Upper lobe of left lung (tissue), 6 donors: ENCODE results near the gene PPP1R37. TPM values are rescaled to one million over a fixed set of nuclear protein-coding genes. Genes with fewer than 3 reads are reported as not detected.
A peak's percentile ranks its signal among the peaks of the same experiment; 100 is the strongest.

ENCODE experiments used
- ATAC-seq, 2 donors: fragments of 200-7000 bp; cut with Tn5 transposase; one replicate each; pipeline ENCODE4 v1.9.1; 2022; ENCODE audit warnings: mild to moderate bottlenecking in 2 of 2, moderate library complexity in 2 of 2; ENCODE audit not compliant: low FRiP score in 2 of 2
- DNase-seq, 2 donors: peaks; one replicate each; pipeline ENCODE4 v3.0.0-alpha.2; 2019 to 2020
- H3K27ac ChIP-seq, 4 donors: fragments of 200-600 bp; sonication (generic); one replicate each; pipeline ENCODE4 v1.5.1; 2016 to 2019
- H3K27me3 ChIP-seq, 4 donors: fragments of 200-600 bp; sonication (generic); one replicate each; pipeline ENCODE4 v1.5.1; 2017 to 2019
- H3K36me3 ChIP-seq, 4 donors: fragments of 200-600 bp; sonication (generic); one replicate each; pipeline ENCODE4 v1.5.1; 2016 to 2019
- H3K4me1 ChIP-seq, 4 donors: fragments of 200-600 bp; sonication (generic); one replicate each; pipeline ENCODE4 v1.5.1; 2018 to 2019
- H3K4me3 ChIP-seq, 4 donors: fragments of 200-600 bp; sonication (generic); one replicate each; pipeline ENCODE4 v1.5.1; 2017 to 2019; ENCODE audit warnings: mild to moderate bottlenecking in 2 of 4, moderate library complexity in 1 of 4
- H3K9me3 ChIP-seq, 4 donors: fragments of 200-600 bp; sonication (generic); one replicate each; pipeline ENCODE4 v1.5.1; 2018 to 2019
- EP300 ChIP-seq, 4 donors: sonication (generic); formaldehyde crosslinking; IDR thresholded peaks; one replicate each; pipeline ENCODE4 v1.5.1; 2017; ENCODE audit warnings: antibody characterized with exemption in 4 of 4, control low read depth in 2 of 4
- POLR2A ChIP-seq, 4 donors: fragments of 450-650 bp; IDR thresholded peaks; one replicate each; pipeline ENCODE4 v1.5.1; 2016 to 2017; ENCODE audit warnings: antibody characterized with exemption in 4 of 4, mild to moderate bottlenecking in 2 of 4
- POLR2AphosphoS5 ChIP-seq, 2 donors: sonication (generic); formaldehyde crosslinking; IDR thresholded peaks; one replicate each; pipeline ENCODE4 v1.5.1; 2017; ENCODE audit warnings: antibody characterized with exemption in 2 of 2
- WGBS, 2 donors: methylation state at CpG; one replicate each; pipeline ENCODE4 v1.1.5; 2017 to 2018; 5-methylcytosine and 5-hydroxymethylcytosine counted together
- total RNA-seq, 6 donors: library from RNA; depleted of rRNA in 4 of 6; stranded (reverse); fragments of >200 nt in 4 of 6; gene quantifications; one replicate each; pipeline versions ENCODE4 v1.1.0 to v1.2.1, GENCODE V29; 2016 to 2021
- TF ChIP-seq, protein P1 (sequence below), 6 experiments: fragments of 450-650 bp in 4 of 6; fragments of 200-600 bp in 2 of 6; sonication (generic) in 2 of 6; IDR thresholded peaks; one replicate each; pipeline ENCODE4 v1.5.1; 2016 to 2019; ENCODE audit warnings: antibody characterized with exemption in 6 of 6
- donor health status: DM: no; HTN: no; CAD: no; lungs with moderate emphysema.
- donor health status: DM: no; HTN: yes; CAD: no; lungs with severe emphysema.

Gene PPP1R37
- total RNA-seq, 6 donors from 2014 or later = 30.0 to 64.6 (median 37.3) TPM

DNA sequence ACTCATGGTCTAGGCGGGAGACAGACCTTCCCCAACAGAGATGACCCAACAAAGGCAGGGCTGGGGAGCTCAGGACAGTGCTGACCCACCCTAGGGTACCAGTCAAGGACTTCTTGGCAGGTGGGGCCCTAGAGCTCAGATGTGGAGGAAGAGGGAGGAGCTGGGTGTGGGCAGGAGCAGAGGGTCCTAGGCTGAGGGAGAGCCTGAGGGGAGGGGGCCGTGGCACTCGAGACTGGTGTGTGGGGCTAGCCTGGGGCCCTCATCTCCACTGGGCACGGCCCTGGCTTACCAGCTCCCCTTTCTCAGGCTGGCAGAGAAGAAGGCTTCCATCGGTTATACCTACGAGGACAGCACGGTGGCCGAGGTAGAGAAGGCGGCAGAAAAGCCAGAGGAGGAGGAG is 35.5 kb upstream of the PPP1R37 start:
- Histone ChIP-seq H3K4me3 (no peak overlapping the region), H3K27ac (no peak overlapping the region), H3K9me3 (no peaks in the 10 kb centered on the region), H3K4me1 (no peaks in the 10 kb centered on the region), H3K27me3 (no peaks in the 10 kb centered on the region), H3K36me3 (peaks cover 56 to 100% (median 96%) of the 10 kb centered on the region in 4 donors)
- ATAC-seq (peak in 1 of 2 donors; percentile 7), DNase-seq (peak in 1 of 2 donors; percentile 53)
- TF ChIP-seq EP300 (IDR thresholded peaks at IDR 0.05) (no peak), POLR2AphosphoS5 (IDR thresholded peaks at IDR 0.05) (no peak), POLR2A (IDR thresholded peaks at IDR 0.05) (no peak)
- TF ChIP-seq, protein P1, sequence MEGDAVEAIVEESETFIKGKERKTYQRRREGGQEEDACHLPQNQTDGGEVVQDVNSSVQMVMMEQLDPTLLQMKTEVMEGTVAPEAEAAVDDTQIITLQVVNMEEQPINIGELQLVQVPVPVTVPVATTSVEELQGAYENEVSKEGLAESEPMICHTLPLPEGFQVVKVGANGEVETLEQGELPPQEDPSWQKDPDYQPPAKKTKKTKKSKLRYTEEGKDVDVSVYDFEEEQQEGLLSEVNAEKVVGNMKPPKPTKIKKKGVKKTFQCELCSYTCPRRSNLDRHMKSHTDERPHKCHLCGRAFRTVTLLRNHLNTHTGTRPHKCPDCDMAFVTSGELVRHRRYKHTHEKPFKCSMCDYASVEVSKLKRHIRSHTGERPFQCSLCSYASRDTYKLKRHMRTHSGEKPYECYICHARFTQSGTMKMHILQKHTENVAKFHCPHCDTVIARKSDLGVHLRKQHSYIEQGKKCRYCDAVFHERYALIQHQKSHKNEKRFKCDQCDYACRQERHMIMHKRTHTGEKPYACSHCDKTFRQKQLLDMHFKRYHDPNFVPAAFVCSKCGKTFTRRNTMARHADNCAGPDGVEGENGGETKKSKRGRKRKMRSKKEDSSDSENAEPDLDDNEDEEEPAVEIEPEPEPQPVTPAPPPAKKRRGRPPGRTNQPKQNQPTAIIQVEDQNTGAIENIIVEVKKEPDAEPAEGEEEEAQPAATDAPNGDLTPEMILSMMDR (IDR thresholded peaks at IDR 0.05) = no peak
- WGBS, 2 donors = 86 to 87% methylated on average over 6 to 9 of the region's 9 CpGs

- 89 to 92% methylated on average over 14 of the region's 14 CpGs for WGBS, 2 donors
Measured at GRCh38 chr19:45058622-45059159, 34.3 kb upstream of the PPP1R37 start.

GRCh38 chr19:45059258-45059965 is 33.6 kb upstream of the PPP1R37 start:
- DNase-seq = peak in 1 of 2 donors; percentile 74
- Histone ChIP-seq H3K4me1 (no peaks in the 10 kb centered on the region), H3K27ac (no peak overlapping the region), H3K36me3 (peaks cover 58 to 100% (median 97%) of the 10 kb centered on the region in 4 donors), H3K4me3 (no peak overlapping the region), H3K9me3 (no peaks in the 10 kb centered on the region), H3K27me3 (no peaks in the 10 kb centered on the region)
- 72 to 89% methylated on average over 9 to 15 of the region's 16 CpGs for WGBS, 2 donors
- TF ChIP-seq, protein P1 (IDR thresholded peaks at IDR 0.05) = peak; percentile 78 to 83 (median 83)
- TF ChIP-seq POLR2AphosphoS5 (IDR thresholded peaks at IDR 0.05) = no peak
- TF ChIP-seq POLR2A (IDR thresholded peaks at IDR 0.05) = no peak
- TF ChIP-seq EP300 (IDR thresholded peaks at IDR 0.05) = no peak
- ATAC-seq = peak; percentile 75 to 80

More at GRCh38 chr19:45058622-45059159, 34.3 kb upstream of the PPP1R37 start:
- Histone ChIP-seq H3K4me3 (no peak overlapping the region), H3K36me3 (peaks cover 56 to 100% (median 97%) of the 10 kb centered on the region in 4 donors), H3K9me3 (no peaks in the 10 kb centered on the region), H3K27ac (no peak overlapping the region), H3K4me1 (no peaks in the 10 kb centered on the region), H3K27me3 (no peaks in the 10 kb centered on the region)
- TF ChIP-seq POLR2AphosphoS5 (IDR thresholded peaks at IDR 0.05) = no peak
- TF ChIP-seq POLR2A (IDR thresholded peaks at IDR 0.05) = no peak
- TF ChIP-seq, protein P1 (IDR thresholded peaks at IDR 0.05) = no peak
- TF ChIP-seq EP300 (IDR thresholded peaks at IDR 0.05) = no peak
- DNase-seq (no peak), ATAC-seq (peak in 1 of 2 donors; percentile 5)

- DNase-seq = no peak
- Histone ChIP-seq H3K27ac (no peak overlapping the region), H3K4me1 (no peaks in the 10 kb centered on the region), H3K27me3 (no peaks in the 10 kb centered on the region), H3K36me3 (peaks cover 47 to 100% (median 95%) of the 10 kb centered on the region in 4 donors), H3K9me3 (no peaks in the 10 kb centered on the region), H3K4me3 (no peak overlapping the region)
- TF ChIP-seq, protein P1 (IDR thresholded peaks at IDR 0.05) = no peak
- TF ChIP-seq POLR2A (IDR thresholded peaks at IDR 0.05) (no peak), EP300 (IDR thresholded peaks at IDR 0.05) (no peak), POLR2AphosphoS5 (IDR thresholded peaks at IDR 0.05) (no peak)
- no peak for ATAC-seq
- WGBS, 2 donors = 94 to 98% methylated on average over 4 of the region's 4 CpGs
Measured at GRCh38 chr19:45061965-45062364, 31.0 kb upstream of the PPP1R37 start.
